Activated CD8-positive, alpha-beta memory T cell treated with anti-CD3 and anti-CD28 coated beads for 48 hours (primary cell): ENCODE measurements around the gene TNFRSF13B.
"Not testable (repeated sequence)": the region's sequence is repeated elsewhere in the genome, so short reads cannot be mapped to it uniquely, and the experiment has no call there.

ENCODE experiments used
- DNase-seq, 3 experiments: peaks; one replicate each; pipeline ENCODE4 v3.0.0-alpha.2; 2020; ENCODE audit warnings: low read depth in 2 of 3, low spot score in 2 of 3

Gene TNFRSF13B

DNA sequence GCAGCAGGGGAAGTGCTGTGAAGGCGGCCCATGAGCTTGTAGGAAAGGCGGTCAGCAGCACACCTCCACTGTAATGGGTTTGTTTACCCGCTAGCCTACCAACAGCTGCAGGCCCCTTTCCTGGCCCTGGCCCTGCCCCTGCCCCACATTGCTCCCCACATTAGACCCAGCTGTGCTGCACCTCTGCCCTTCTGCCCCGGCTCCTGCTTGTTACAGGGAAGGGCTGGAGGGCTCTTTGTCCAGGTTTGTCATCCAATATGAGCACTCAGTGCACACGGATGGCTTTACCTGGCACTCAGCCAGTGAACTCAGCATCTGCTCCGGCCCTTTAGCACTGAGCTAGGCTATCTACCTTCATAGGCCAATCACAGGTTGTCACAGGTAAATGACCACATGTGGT lies 36.0 kb upstream of the TNFRSF13B start:
- not testable (repeated sequence) for DNase-seq

DNA sequence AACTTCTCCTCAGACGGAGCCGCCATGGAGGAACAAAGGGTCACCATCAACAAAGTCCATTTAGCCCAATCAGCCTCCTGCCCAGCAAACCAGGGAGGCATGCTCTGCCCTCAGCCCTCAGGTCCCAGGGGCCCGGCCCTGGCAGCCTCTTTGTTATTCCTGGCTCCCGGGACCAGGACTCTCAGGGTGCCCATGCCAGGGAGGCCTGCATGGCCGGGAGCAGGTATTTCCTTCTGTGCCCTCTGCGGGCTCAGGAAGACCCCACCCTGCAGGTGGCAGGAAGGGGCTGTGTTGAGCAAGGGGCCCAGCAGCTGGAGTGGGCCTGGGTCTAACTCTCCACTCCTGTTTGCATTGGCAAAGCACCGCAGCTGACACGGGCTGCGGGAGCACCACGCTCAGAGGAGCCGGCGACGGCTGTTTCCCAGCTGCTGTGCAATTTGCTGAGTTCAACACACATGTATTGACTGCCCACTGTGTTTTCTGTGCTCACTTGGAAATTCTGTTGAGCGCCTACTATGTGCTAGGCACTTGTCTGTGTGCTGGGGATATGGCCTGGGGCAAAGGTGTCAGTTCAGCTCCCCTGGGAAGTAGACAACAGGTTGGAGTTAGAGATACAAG lies 33.2 kb upstream of the TNFRSF13B start:
- not testable (repeated sequence) for DNase-seq

DNA sequence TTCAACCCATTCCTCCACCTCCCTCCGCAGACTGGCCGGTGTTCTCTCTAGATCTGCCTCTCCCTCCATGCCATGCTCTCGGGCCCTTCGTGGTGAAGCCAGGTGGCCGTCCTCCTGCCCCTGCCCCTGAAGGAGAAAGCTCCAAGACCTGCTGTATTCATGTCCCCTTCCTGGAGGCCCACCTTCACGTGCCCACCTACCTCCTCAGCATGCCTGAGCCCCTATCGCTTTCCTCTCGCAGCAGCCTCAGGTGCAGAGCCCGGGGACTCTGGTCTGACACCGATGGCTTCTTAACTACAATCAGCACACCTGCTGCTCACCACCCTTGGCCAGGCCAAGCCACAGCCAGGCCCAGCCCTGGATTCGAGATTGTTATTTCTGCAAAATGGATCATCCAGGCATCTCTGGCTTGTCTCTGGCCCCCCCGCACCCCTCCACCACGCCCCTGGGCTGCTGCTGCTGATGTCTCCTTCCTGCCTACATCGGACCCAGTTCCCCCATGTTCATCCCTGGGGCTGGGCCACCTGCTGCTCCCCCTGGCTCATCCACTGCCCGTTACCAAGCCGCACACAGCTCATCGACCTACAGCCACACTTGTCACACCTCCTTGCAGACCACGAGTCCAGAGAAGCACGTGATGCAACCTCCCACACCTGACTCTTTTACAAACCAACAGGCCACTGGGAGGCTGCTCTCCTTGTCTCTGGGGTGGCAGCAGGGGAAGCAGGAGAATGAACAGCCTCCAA lies 32.5 kb upstream of the TNFRSF13B start:
- no peak for DNase-seq

DNA sequence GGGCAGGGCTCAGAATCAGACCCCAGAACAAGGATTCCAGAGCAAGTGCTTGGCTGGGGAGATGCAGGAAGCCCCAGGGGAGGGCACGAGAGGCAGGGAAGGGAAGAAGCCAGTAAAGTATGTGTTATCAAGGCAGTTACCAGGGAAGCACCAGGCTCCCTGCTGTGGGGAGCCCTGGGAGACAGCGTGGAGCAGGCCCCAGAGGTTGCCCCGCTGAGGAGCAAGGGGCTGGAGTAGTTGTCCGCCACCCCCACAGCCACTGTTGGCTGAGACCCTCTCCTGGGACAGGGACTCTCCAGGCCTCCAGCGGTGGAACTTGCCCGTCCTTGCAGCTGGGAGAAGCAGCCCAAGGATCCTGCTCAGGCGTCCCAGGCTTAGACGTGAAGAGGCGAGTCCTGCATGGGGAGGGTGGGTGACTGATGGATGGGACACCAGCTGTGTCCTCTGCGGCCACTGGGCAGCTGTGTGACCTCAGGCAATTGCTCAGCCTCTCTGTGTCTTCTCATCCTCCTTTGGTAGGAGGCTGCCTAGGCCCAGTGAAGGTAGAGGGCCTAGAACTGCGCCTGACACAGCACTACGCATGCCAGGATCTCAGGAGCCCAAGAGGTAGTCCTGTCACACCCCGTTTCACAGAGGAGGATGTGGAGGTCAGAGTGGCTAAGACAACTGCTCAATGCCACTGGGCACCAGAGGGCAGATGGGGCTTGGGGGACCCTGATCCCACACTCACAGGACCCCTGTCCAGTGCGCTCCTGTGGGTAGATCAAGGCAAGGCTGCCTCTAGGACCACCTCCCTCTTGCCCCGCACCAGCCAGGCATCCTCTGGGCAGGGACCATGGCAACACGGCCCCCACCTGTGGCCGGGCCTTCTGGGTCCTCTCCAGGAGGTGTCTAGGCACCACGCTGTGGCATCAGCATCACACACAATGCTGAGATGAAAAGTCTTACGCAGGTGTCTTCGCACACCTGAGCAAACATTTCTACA lies 31.1 kb upstream of the TNFRSF13B start:
- DNase-seq: not testable (repeated sequence)

DNA sequence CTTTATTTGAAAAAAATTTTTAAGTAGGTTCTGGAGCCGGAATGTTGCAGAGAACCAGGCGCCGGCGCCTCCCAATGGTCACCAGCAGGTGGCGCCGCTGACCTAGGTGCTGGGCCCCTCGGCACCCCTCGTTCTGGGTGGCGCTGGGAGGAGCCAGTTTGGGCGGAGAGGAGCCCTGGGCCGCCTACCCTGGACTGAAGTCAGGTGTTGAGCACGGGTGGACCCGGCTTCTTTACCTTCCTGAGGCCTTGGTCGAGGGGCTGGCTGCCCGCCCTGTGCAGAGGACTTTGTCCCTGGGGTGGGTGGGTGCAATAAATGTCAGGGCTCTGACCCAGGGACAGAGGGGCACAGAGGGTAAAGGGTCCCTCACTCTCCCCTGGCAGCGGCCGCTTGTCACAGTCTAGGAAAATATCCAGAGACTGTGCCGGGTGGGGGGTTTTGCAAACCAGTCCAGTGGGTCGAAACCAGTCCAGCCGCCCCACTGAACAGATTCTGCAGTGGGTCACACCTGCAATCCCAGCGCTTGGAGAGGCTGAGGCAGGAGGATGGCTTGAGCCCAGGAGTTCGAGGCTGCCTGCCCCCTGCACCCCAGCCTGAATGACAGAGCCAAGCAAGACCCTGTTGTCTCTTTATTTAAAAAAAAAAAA lies 30.1 kb upstream of the TNFRSF13B start:
- DNase-seq: peak; percentile 38 to 65 (median 56)

DNA sequence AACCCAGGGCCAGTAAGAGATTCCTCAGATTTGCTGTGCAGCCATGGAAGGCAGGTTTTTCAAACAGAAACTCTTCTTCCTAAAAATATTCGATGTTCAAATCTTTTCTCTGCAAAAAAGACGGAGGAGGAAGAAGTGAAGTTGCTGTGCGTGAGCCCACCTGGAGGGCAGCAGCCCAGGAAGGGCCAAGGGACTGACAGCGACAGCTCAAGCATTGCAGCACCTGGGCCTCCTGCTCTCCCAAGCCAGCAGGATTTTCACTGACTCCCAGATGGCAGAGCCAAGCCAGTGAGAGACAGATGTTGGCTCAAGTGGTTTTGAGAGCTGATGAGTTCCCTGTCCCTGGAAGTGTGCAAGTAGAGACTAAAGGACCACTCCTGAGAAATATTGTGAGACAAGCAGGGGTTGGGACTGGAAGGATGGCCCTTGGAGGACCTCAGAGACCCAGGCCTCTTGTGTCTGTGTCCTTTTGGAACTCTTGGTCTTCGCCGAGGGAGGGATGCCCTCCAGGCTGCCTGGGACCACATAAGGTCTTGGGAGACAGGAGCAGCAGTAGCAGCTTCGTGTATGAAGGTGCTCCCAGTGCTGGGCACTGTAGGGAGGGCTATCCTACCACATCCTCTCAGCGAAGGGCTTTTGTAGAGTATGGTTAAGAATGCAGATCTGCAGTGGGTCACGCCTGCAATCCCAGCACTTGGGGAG lies 29.3 kb upstream of the TNFRSF13B start:
- no peak for DNase-seq

DNA sequence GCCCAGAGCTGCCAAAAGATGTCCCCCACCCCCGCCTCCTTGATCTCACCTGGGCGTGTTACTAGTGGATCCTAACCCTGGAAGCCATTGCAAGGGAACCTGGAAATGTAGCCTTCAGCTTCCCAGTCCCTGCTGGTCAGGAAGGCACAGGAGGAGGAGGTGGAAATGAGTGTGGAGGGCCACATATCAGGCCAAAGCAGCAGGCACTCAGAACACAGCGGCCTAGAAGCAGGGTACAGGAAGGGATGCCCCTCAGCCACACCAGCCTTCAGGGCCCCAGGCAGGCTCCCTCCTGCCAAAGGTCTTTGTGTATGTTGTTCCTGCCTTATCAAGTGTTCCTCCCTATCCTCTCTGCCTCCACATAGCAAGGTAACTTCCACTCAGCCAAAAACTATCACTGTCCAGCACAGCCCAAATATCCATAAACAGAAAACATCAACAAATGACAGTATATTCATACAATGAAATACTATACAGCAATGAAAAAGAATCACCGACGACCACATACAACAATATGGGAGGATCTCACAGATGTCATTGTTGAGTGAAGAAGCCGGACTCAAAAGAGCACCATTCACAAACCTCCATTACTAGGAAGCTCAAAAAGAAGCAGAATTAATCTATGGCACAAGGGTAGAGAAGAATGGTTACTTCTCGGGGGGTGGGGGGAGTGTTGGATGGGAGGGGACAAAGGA lies 28.2 kb upstream of the TNFRSF13B start:
- no peak for DNase-seq

DNA sequence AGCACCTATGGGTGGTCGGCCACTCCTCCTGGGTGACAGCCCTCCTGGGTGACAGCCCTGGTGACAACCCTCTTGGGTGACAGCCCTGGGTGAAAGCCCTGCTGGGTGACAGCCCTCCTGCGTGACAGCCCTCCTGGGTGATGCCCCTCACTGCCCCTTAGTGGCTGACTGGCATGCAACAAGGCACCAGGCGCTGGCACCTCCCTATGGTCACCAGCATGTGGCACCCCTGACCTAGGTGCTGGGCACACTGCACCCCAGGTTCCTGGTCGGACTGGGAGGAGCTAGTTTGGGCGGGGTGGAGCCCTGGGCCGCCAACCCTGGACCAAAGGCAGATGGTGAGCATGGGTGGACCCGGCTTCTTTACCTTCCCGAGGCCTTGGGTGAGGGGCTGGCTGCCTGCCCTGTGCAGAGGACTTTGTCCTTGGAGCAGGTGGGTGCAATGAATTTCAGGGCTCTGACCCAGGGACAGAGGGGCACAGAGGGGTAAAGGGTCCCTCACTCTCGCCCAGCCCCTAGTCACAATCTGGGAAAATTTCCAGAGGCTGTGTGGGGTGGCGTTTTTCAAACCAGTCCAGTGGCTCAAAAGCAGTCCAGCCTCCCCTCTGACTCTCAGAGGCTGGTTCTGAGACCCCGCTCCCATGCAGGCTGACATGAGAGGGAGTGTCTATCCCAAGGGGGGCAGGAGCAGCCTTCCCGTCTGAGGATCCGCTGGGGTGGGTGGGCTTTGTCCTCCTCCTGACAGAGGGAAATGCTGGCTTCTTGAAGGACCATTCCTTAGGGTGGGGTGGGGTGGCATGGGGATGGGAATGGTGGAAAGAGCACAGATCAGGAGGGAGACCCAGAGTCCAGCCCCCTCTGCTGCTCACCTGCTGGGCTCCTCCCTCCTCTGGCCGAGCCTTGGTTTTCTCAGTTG lies 25.9 kb upstream of the TNFRSF13B start:
- DNase-seq: peak in 2 of 3 experiments; percentile 48 to 56

DNA sequence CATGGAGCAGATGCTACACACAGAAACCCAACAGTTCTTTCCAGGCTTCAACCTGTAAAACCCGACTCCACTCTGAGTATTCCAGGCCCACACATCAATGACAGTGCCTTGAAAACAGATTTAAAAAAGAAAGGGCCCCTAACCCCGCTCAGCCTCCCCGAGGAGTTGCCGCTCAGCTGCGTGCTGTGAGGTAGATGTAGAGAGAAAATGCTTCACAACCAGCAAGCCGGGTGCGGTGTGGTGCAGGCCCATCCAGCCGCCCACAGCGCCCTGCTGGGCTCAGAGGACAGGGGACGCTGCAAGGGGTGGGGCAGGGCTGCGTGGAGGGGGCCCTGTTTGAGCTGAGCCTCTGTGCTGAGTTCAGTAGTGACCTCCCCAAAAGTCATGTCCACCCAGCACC lies 24.8 kb upstream of the TNFRSF13B start:
- not testable (repeated sequence) for DNase-seq

DNA sequence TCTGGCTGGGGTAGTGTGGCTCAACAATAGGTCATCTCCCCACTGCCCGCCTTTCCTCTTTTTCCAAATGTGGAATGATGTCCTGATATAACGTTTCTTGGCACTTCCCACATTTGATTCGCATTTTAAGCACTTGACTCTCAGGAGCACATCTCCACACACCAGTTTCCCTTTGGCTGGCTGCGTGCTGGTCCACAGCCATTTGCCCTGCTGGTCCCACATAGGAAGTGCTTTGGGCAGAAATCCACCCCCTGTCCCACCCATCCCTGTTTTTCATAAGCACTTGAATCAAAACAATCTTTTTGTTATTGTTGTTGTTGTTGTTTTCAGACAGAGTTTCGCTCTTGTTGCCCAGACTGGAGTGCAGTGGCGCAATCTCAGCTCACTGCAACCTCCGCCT lies 24.0 kb upstream of the TNFRSF13B start:
- no peak for DNase-seq

DNA sequence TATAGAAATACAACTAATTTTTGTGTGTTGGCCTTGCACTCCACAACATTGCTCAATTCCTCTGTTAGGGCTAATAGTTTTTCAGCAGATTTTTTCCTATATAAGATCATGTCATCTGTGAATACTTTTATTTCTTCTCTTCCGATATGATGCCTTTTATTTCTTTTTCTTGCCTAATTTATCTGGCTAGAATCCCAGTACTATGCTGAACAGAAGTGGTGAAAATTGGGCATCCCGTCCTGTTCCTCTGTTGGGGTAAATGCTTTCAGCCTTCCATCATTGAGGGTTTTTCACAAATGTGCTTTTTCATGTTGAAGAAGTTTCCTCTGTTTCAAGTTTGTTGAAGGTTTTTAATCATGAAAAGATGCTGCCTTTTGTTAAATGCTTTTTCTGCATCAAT lies 22.7 kb upstream of the TNFRSF13B start:
- DNase-seq: no peak

DNA sequence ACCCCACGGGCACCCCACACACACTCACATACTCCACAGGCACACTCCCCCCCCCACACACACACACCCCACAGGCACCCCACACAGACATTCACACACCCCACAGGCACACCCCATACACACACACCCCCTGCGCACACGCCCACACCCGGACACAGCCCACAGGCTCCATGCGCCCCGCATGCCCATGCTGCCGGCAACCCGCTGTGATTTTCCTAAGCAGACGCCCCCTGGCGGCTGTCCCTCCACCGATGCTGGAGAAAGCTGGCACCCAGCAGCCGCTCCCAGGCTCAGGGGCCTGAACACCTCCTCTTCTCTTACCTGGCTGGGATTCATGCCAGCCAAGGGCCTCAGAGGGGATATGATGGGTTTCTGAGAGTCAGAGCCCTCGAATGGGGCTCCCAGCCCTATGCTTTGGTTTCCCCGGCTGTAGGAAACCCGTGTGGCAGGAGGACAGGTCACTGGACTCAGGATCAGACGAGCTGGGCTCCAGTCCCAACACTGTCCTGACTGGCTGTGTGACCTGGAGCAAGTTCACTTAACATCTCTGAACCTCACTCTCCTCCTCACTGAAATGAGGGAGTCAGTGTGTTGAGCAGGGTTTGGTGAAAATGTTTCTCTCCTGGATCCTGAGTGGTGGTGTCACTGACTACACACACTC lies 19.6 kb upstream of the TNFRSF13B start:
- DNase-seq: peak; percentile 38 to 81 (median 76)

DNA sequence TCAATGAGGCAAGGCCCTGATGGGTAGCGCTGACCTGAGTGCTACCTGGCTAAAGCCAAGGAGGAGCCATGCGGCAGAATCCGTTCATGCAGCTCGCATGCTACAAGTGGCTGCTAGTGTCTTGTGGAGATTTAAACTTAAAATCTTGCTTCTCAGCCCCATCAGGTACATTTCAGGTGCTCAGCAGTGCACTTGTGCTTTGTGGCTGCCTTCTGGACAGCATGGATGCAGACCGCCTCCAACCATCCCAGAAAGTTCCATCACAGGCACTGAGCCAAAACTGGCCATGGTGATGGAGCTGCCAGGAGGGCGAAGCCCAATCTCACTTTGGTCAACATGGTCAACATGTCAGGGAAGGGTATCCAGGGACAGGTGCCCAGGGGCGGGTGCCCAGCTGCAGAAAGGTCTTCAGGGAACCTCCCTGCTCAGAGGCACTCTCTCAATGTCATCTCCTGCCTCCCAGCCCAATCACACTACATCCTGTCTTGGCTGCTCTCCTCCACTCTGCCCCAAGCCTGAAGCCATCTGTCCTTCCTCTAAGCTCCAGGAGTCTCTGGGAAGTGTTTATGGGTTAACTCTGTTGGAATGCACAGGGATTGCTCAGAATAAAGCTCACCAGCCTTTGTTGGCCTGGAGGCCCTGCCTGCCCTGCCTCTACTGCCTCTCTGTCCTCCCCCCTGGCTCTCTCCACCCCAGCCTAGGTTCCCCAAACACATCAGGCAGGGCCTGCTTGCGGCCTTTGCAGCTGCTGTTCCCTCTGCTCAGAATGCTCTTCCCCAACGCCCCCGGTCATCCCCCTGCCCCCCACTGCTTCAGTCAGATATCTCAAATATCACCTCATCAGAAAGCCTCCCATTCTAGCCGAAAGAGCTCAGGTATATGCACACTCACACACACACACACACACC lies 18.3 kb upstream of the TNFRSF13B start:
- DNase-seq: no peak

DNA sequence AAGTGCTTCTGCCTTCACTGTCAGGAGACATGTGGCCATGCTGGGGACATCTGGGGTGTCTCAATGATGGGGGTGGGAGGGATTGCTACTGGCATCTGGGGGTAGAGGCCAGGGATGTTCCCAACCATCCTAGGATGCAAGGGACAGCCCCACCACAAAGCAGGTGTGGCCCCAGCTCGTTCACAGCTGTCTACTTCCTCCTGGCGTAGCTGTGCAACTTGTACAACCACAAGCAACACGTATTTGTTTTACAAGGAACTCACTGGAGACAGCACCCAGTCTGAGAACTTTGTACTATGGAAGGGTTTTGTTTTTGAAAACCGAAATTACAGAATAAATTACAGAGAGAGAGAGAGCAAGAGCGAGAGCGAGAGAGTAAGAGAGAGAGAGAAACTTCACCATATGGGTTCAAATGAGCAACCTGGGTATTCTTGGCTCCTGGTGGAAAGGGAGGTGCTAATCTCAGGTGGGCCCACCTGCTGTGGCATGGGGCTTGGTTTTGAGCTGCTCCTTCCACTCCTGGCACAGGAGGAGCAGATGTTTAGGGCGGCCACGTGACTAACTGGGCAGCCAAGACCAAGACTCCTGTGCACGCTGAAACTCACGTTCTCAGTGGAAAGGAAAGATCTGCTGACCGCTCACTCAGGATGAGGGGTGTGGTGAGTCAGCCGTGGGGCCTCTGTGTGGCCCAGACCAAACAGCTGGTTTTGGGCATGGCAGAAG lies 17.5 kb upstream of the TNFRSF13B start:
- no peak for DNase-seq

DNA sequence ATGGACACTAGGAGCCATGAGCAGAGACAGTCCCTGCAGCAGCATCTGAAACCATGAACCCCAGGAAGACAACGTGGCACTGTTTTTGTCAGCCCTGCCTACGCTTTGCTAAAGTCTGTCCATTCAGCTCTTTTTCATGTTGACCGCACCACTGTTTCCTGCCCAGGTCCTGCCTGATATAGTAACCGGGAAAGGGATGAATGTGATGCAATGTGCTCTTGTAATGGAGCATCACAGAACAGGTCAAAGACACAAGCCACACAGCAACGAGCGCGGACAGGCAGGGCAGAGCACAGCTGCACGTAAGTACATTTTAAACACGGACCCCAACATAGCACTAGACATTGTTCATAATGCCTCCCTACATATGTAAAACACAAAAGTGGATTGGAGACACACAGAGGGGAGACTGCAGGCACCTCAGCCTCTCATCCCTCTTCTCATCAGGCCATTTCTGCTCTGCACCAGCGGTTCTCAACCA lies 16.9 kb upstream of the TNFRSF13B start:
- no peak for DNase-seq

DNA sequence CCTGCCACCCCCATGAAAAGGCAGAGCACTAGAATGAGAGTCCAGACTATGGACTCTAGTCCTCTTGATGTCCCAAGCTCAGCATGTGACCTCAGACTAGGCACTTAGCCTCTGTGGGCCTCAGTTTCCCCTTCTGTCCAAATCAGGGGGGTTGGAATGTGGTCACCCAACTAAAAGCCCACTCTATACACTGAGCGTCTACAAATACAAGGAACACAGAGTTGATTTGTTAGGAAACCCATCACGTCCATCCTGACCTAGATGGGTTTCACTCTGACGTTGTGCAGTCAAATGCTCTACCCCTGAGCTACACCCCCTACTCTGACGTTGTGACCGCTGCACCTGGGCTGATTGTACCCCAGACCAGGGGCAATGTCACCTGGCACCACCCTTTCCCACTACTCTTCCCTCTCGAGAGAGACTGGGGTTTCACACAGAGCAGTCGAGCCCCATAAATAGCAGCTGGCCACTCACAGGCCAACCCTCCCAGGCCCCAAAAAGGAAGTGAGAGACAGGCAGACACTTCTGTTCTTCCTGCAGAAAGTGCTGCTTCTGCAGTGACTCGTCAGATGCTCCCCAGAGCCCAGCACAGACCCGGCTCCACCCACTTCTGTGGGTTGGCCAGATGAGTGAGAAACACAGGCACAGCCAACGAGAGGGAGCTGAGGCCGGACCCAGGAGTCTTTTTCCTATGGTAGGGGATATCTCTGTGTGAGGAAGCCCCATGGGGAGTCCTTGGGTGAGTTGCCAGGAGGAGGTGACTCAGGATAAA lies 16.1 kb upstream of the TNFRSF13B start:
- DNase-seq: peak in 2 of 3 experiments; percentile 17 to 43
